GM18951 (cell line): ENCODE results near the gene PRR15.

ENCODE experiments used
- POLR2A ChIP-seq: IDR thresholded peaks from 4 replicates; pipeline ENCODE4 v1.6.1; 2011; ENCODE audit warnings: mild to moderate bottlenecking; ENCODE audit not compliant: insufficient read length, insufficient read depth; ENCODE audit errors: extremely low read depth
- in situ Hi-C: fragments of 300-500 bp; cut with MboI; formaldehyde crosslinking; loops from one replicate; pipeline ENCODE4 v1.12.0; 2022; ENCODE audit warnings: low sequenced_read_pairs, mixed read lengths, inconsistent platforms; ENCODE audit not compliant: unreplicated experiment

The PRR15 gene

GRCh38 chr7:29607259-29607658 is 43.6 kb downstream of the PRR15 start:
- in situ Hi-C loops, result no loop called here

DNA sequence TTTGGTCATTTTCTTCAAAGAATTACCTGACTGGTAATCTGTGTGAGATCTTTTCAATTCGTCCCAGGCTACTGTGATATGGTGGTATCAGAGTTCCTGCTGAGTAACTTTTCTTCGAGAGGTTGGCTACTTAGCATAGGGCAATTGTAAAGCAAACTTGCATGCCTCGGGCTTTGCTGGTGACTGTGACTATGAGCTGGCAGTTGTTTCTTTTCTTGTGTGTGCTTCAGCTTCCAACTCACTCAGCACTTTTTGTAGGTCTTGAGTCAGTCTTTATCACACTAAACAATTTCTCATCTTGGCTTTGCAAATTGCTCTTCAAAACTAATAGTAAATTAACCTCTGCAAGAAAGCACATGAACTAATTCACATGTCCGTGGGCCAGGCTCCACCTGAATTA is 44.3 kb downstream of the PRR15 start:
- no peak for TF ChIP-seq POLR2A

More at GRCh38 chr7:29607259-29607658, 43.6 kb downstream of the PRR15 start:
- no peak for TF ChIP-seq POLR2A

GRCh38 chr7:29609162-29610037 is 45.8 kb downstream of the PRR15 start:
- TF ChIP-seq POLR2A, result no peak
- in situ Hi-C loops, result no loop called here

More for the DNA sequence above, 44.3 kb downstream of the PRR15 start:
- in situ Hi-C loops, result no loop called here

DNA sequence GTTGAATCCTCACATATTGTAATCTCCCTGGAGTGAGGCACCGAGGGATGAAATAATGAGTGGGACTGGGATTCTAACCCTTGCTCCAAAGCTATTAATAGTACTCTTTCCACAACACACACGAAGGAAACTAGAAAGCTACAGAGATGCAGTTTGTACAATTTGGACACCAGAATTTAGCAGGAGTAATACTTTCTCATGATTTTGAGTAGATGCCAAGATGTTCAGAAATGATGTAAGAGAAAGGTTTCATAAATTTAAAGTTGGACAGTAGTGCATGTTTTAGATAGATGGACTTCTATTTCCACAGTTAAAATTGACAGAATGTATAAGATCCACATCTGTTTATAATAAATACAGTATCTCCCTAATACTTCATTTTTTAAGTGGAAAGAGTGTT is 46.5 kb downstream of the PRR15 start:
- in situ Hi-C loops, result no loop called here
- no peak for TF ChIP-seq POLR2A

- in situ Hi-C loops, result no loop called here
- no peak for TF ChIP-seq POLR2A
Observed at GRCh38 chr7:29611941-29612544, 48.4 kb downstream of the PRR15 start.

GRCh38 chr7:29612596-29612995 is 49.0 kb downstream of the PRR15 start:
- TF ChIP-seq POLR2A, result no peak
- in situ Hi-C loops, result no loop called here

DNA sequence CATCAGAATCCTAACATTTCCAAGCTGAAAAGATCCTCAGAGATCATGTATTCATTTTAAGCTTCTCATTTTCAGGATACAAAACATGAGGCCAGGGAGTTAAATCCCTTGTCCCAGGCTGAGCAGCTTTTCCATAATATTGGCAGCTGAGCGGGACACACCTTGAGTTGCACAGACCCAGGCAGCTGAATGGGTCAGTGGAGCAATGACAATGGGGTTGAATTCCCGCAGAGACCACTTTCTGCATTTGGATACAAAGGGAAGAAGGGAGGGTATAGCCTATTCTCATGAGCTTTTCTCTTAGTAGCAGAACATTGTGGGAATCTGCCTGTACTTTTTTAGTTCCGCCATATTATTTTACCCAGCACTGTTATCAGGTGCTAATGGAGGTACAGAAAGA is 49.5 kb downstream of the PRR15 start:
- TF ChIP-seq POLR2A, result no peak
- in situ Hi-C loops, result no loop called here

DNA sequence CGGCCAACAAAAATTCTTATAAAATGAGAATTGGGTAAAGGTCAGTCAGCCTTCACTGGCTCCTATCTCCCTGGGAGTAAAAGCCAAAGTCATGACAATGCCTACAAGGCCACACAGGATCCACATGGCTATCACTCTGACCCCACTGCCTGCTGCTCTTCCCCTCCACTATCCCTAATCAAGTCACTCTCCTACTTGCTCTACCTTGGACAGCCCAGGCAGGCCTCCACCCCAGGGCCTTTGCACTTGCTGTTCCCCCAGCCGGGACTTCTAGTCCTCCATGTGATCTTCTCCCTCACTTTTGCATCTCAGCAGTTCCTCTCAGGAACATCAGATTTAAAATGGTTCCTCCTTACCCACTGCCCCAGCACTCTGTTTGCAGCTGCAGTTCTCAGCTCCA is 50.6 kb downstream of the PRR15 start:
- in situ Hi-C loops, result no loop called here
- no peak for TF ChIP-seq POLR2A
